Epidermal melanocyte (primary cell): Measurements from ENCODE around the gene ZNF556.
"Not testable (repeated sequence)": the region's sequence is repeated elsewhere in the genome, so short reads cannot be mapped to it uniquely, and the experiment has no call there.

Experiments
- DNase-seq: peaks from one replicate; pipeline ENCODE4 v3.0.0; 2011; ENCODE audit warnings: low spot score; ENCODE audit not compliant: insufficient read length

The ZNF556 gene

DNA sequence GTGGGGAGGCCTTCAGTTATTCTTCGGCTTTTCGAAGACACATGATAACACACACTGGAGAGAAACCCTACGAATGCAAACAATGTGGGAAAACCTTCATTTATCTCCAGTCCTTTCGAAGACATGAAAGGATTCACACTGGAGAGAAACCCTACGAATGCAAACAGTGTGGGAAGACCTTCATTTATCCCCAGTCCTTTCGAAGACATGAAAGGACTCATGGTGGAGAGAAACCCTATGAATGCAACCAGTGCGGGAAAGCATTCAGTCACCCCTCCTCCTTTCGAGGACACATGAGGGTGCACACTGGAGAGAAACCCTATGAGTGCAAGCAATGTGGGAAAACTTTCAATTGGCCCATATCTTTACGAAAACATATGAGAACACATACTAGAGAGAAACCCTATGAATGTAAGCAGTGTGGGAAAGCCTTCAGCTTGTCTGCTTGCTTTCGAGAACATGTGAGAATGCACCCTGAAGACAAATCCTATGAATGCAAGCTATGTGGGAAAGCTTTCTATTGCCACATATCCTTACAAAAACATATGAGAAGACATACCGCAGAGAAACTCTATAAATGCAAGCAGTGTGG is 14.0 kb upstream of the ZNF556 start:
- DNase-seq = no peak

GRCh38 chr19:2854849-2855248 is 12.3 kb upstream of the ZNF556 start:
- no peak for DNase-seq

DNA sequence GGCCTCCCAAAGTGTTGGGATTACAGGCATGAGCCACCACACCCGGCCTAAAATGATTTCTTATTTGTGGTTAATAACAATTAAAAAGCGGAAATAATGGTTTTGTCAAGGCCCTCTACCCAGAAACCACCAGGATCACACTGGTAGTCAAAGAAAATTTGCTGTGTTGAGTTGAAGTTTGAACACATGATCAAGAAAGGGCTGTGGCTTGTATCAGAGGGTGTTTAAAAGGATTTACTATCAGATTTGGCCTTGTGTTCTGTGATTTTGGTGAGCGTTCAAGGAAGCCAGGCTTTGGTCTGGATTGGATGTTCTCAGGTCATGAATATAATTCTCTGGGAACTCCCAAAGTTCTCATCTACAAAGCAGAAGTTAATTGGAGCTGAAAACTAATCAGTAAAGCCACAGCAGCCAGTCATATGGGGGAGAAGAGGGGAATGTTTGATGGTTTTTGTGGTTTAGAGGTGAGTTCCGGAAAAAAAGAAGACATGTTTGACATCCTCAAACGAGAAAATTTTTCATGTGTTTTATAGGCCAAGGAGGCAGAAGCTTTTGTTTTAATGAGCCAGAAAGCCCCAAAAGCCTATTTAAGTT is 10.6 kb upstream of the ZNF556 start:
- DNase-seq = no peak

- no peak for DNase-seq
Measured at GRCh38 chr19:2858864-2859263, 8.3 kb upstream of the ZNF556 start.

DNA sequence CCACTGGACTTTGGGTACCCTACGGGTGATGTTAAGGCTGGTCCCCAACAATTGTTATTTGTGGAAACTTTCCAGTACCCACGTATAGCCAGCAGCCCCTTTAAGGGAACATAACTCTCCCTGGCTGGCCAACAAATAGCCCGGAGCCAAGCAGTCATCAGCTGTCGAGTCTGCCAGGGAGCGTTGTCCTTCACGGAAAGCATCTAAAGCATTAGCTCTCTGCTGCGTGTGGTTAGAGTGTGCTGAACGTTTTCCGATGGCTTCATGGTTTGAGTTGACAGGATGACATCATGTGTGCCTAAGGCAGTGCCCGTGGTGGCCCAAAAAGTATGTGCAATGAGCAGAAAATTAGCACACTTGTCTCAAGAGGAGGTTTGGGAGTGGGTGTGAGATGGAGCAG is 3.3 kb upstream of the ZNF556 start:
- DNase-seq = no peak

DNA sequence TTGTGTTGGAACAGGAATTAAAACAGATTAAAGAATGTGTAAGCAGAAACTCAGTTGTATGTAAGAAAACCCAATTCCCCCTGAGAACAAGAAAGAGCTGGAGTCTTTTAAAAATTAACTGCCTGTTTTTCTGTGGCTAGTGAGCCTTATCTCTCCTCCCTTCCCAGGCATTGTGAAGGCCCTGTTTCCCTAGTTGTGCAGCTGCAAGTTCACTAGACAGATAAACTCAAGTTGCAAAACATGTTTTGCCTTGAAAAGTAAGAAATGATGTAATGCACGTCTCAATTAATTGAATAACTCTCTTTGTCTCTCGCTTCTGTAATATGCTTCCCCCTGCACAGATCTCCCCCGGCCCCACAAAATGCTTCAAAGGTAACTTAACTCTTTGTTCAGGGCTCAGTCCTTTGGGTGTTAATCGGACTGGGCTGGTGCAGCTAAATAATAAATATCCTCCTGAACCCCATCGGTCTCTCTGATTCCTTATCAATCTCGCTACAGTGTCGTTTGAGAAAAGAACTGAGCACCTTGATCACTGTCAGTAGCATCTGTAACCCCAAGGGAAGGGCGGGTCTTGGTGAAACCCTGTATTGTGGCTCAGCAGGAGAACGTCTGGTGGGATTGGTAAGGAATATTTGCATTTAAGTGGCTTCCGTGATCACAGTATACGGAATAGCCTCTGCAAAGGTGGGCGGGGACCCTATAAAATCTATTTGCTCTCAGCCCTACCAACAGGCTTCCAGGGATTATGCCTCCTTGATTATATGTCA is 1.6 kb upstream of the ZNF556 start:
- no peak for DNase-seq

GRCh38 chr19:2866495-2867024 is 575 bp upstream of the ZNF556 start:
- no peak for DNase-seq

DNA sequence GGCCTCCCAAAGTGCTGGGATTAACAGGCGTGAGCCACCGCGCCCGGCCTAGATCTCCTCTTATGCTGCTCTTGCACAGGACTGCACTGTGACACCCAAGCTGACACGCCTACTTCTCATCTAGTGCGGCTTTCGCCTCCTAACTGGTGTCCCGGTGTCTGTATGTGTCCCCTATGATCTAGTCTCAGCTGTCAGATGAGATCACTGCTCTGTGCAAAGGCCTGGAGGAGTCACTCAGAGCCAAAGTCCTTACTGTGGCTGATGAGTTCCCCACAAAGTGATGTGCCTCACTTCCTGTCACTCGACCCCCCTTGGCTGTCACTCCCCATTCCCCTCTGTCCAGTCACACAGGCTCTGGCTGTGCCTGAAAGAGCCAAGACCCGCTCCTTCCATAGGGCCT is 2.5 kb downstream of the ZNF556 start:
- DNase-seq = no peak

- DNase-seq = not testable (repeated sequence)
Measured at GRCh38 chr19:2872175-2872574, 5.0 kb downstream of the ZNF556 start.

GRCh38 chr19:2877398-2878331 is 10.5 kb downstream of the ZNF556 start:
- no peak for DNase-seq

DNA sequence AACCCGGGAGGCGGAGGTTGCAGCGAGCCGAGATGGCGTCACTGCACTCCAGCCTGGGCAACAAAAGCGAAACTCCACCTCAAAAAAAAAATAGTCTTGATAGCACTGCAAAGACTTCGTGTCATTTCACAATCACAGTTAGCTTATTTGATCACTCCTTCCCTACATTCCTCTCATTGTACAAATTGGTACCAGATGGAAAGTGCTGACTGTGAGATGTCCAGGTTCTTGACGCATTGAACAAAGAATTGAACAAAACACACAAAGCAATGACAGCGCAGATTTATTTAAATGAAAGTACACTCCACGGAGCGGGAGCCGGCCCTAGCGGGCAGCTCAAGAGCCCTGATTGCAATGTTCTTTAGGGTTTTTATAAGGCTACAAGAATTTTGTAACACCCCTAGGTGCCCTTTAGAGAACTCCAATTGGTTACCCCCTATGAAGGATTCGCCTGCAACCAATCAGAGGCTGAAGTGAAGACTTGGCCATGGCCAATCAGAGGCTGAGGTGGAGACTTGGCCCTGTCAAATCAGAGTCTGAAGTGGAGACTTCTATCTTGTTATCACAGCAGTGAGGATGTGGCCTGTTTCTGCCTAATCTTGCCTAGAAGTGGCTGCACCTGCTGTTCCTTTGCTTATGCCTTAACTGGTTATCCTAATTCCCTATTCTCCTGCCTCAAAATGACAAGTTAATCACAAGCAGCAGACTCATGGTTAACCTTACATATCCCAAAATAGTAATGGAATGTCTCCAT is 16.7 kb downstream of the ZNF556 start:
- DNase-seq = no peak

DNA sequence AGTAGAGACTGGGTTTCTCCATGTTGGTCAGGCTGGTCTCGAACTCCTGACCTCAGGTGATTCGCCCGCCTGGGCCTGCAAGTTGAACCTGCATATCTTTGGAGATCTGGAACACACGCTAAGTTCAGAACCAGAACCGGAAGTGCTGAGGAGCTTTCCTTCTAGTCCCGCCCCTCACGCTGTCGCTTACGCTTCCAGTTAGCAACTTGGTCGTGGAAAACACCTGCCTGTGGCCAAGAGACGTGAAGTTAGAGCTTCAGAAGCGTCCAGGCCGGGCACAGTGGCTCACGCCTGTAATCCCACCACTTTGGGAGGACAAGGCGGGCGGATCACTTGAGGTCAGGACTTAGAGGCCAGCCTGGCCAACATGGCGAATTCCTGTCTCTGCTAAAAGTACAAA is 18.6 kb downstream of the ZNF556 start:
- no peak for DNase-seq

DNA sequence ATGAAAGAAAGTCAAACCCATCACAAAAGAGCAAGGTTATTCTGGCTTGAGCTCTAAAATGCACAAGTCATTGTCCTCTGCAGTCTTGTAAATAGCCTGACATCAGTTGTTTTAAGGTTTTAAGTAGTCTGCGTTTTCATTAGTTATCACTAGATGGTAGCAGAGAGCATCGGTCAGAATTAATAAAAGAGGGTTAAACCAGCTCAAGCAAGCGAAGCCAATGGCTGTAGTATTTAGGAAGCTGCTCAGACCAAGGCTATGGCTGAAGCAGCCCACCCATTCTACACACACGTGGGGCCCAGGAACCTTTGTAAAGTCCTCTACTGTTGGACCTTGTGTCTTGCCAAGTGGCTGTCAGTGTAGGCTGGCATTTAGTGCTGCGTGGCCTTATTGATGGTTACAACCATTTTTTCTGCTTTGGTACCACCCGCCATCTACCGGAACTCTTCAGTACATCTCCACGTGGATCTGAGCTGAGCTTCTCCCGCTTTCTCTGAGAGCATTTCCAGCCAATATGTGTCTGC is 20.3 kb downstream of the ZNF556 start:
- DNase-seq = peak; percentile 89

- DNase-seq = no peak
Measured at GRCh38 chr19:2888731-2889224, 21.6 kb downstream of the ZNF556 start.

GRCh38 chr19:2890531-2890930 is 23.4 kb downstream of the ZNF556 start:
- not testable (repeated sequence) for DNase-seq

GRCh38 chr19:2896694-2897093 is 29.6 kb downstream of the ZNF556 start:
- no peak for DNase-seq

DNA sequence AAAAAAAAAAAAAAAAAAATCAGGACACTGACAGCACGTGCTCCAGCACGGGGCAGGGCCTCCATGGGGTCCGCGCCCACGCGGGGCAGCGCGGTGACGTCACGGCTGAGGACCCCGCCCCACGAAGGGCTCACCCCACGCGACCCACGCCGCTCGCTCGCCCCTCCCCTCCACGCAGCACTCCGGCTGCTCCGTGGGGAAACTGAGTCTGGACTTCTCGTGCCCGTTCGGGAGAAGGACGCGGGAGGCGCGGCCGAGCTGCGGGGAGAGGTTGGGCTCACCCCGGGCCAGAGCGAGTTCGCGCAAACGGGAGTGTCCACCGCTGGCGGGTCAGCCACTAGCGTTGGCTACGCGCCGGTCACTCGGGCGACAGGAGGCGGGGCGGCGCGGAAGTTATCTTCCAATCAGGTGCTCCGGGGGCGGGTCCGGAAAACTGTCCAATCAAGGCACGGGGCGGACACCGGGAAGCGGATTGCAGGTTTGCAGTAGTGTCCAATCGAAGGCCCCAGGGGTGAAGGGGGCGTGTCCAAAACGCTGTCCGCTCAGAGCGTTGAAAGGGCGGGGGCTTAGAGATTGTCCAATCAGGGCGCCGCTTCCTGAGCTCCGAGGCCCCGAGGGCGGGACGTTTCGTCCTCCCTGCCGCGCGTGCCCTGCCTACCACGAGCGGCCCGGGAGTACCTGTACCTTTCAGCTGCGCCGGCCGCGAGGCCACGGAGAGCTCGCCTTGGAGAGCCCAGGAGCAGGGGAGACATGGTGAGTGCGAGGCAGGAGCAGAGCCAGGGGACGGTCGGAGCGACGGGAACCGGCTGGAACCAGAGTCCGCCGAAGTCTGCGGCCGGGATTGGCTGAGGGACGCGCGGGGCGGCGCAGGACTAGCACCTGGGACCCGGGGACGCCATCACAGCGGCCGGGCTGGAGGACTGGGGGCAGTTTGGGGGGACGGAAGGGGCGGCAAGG is 33.4 kb downstream of the ZNF556 start, which contains the start of gene ZNF57:
TSS of gene ZNF57 (plus strand) at position 633 of the 957 bp plus-strand sequence. CDS start at position 751, 118 bp downstream.
- peak; percentile 97 for DNase-seq

- no peak for DNase-seq
Measured at GRCh38 chr19:2902590-2903218, 35.6 kb downstream of the ZNF556 start.
